ENCODE results near the gene SYNE4. TPM values are rescaled to one million over a fixed set of nuclear protein-coding genes. Genes with fewer than 3 reads are reported as not detected.

Gene SYNE4
- total RNA-seq, 1 experiment from 2014 or later, result 48.5 TPM

- CTCF ChIA-PET, result no interaction called here
- Histone ChIP-seq H3K4me3 (ENCODE audit: low read depth, low read length) (no peak overlapping the region), H3K36me3 (ENCODE audit: control insufficient read depth, insufficient read depth, low read length) (no peaks in the 10 kb centered on the region), H3K4me1 (no peaks in the 10 kb centered on the region), H3K27me3 (replicated peaks; ENCODE audit: control insufficient read depth, insufficient read depth, low read length) (no peaks in the 10 kb centered on the region), H3K9me3 (no peaks in the 10 kb centered on the region)
- H3K9me3 Mint-ChIP-seq (ENCODE audit: unreplicated experiment), result no peaks in the 10 kb centered on the region
- TF ChIP-seq CTCF (IDR thresholded peaks at IDR 0.05; ENCODE audit: insufficient read depth in 1 of 2, low read depth in 1 of 2, low read length in 1 of 2, severe bottlenecking in 1 of 2, unreplicated experiment in 1 of 2), result no peak
- H3K36me3 Mint-ChIP-seq (ENCODE audit: insufficient read depth, unreplicated experiment), result no peaks in the 10 kb centered on the region
- BruUV-seq (replicated peaks), result no TSS peak
- intact Hi-C loops (cut with micrococcal nuclease; ENCODE audit: unreplicated experiment), result no loop called here
- peaks cover 10% of the 10 kb centered on the region for H3K27me3 Mint-ChIP-seq (ENCODE audit: insufficient read depth, unreplicated experiment)
- POLR2A ChIA-PET, result no interaction called here
- no peaks in the 10 kb centered on the region for H3K4me1 Mint-ChIP-seq (ENCODE audit: low read depth, unreplicated experiment)
- H3K4me3 Mint-ChIP-seq (ENCODE audit: unreplicated experiment), result no peak overlapping the region
- no peak overlapping the region for H3K27ac Mint-ChIP-seq (ENCODE audit: unreplicated experiment)
- DNase-seq, result peak in 1 of 2 experiments; percentile 15
Measured at GRCh38 chr19:35973487-35973886, 35.1 kb downstream of the SYNE4 start.

- CTCF ChIA-PET, result no interaction called here
- no TSS peak for BruUV-seq (replicated peaks)
Measured at GRCh38 chr19:35966771-35967170, 41.8 kb downstream of the SYNE4 start.

DNA sequence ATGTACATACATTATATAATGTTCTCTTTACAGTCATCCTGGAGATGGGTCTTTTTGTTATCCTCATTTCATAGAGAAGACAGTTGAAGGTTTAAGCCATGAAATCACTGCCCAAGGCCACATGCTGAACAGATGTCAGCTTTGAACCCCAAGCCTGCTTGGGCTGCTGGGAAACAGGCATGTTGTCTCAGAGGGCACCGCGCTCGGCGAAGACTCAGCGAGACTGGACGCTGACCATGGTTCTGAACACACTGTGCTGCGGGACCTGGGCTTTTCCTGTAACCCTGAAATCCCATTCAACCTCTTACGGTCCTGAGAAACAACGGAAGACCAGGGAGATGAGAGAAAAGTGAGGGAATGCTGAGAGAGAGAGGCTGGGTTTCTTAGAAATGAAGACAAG is 45.1 kb downstream of the SYNE4 start:
- Histone ChIP-seq H3K9me3 (no peaks in the 10 kb centered on the region), H3K36me3 (ENCODE audit: control insufficient read depth, insufficient read depth, low read length) (no peaks in the 10 kb centered on the region), H3K27me3 (replicated peaks; ENCODE audit: control insufficient read depth, insufficient read depth, low read length) (no peaks in the 10 kb centered on the region; the same call in 1 of the 2 replicates), H3K4me1 (peaks cover 7% of the 10 kb centered on the region; the same call in 1 of the 2 replicates), H3K4me3 (ENCODE audit: low read depth, low read length) (no peak overlapping the region)
- Mint-ChIP-seq H3K27me3 (ENCODE audit: insufficient read depth, unreplicated experiment) (peaks cover 7% of the 10 kb centered on the region), H3K4me1 (ENCODE audit: low read depth, unreplicated experiment) (no peaks in the 10 kb centered on the region), H3K27ac (ENCODE audit: unreplicated experiment) (no peak overlapping the region), H3K4me3 (ENCODE audit: unreplicated experiment) (no peak overlapping the region), H3K36me3 (ENCODE audit: insufficient read depth, unreplicated experiment) (no peaks in the 10 kb centered on the region), H3K9me3 (ENCODE audit: unreplicated experiment) (no peaks in the 10 kb centered on the region)
- BruUV-seq (replicated peaks), result no TSS peak
- peak; percentile 67 to 75 for DNase-seq
- TF ChIP-seq CTCF (IDR thresholded peaks at IDR 0.05; ENCODE audit: insufficient read depth in 1 of 2, low read depth in 1 of 2, low read length in 1 of 2, severe bottlenecking in 1 of 2, unreplicated experiment in 1 of 2), result no peak
- POLR2A ChIA-PET, result no interaction called here
- intact Hi-C loops (cut with micrococcal nuclease; ENCODE audit: unreplicated experiment), result no loop called here
- CTCF ChIA-PET, result no interaction called here

More at GRCh38 chr19:35966771-35967170, 41.8 kb downstream of the SYNE4 start:
- POLR2A ChIA-PET, result no interaction called here
- intact Hi-C loops (cut with micrococcal nuclease; ENCODE audit: unreplicated experiment), result no loop called here
- Mint-ChIP-seq H3K9me3 (ENCODE audit: unreplicated experiment) (no peaks in the 10 kb centered on the region), H3K27me3 (ENCODE audit: insufficient read depth, unreplicated experiment) (peaks cover 2% of the 10 kb centered on the region), H3K4me1 (ENCODE audit: low read depth, unreplicated experiment) (no peaks in the 10 kb centered on the region), H3K27ac (ENCODE audit: unreplicated experiment) (no peak overlapping the region), H3K36me3 (ENCODE audit: insufficient read depth, unreplicated experiment) (no peaks in the 10 kb centered on the region), H3K4me3 (ENCODE audit: unreplicated experiment) (no peak overlapping the region)
- no peak for TF ChIP-seq CTCF (IDR thresholded peaks at IDR 0.05; ENCODE audit: insufficient read depth in 1 of 2, low read depth in 1 of 2, low read length in 1 of 2, severe bottlenecking in 1 of 2, unreplicated experiment in 1 of 2)
- H3K27me3 ChIP-seq (replicated peaks; ENCODE audit: control insufficient read depth, insufficient read depth, low read length), result no peaks in the 10 kb centered on the region; the same call in 1 of the 2 replicates
- H3K4me1 ChIP-seq, result no peaks in the 10 kb centered on the region
- H3K36me3 ChIP-seq (ENCODE audit: control insufficient read depth, insufficient read depth, low read length), result no peaks in the 10 kb centered on the region
- H3K9me3 ChIP-seq, result no peaks in the 10 kb centered on the region
- no peak for DNase-seq
- H3K4me3 ChIP-seq (ENCODE audit: low read depth, low read length), result no peak overlapping the region

Measured in Caco-2 (cell line).